Central memory CD4-positive, alpha-beta T cell (primary cell): ENCODE measurements around the gene RIPK1.
A peak's percentile ranks its signal among the peaks of the same experiment; 100 is the strongest.

Experiments
- DNase-seq: peaks from one replicate; pipeline ENCODE4 v3.0.0; 2022

The RIPK1 gene

GRCh38 chr6:3086282-3086946 lies 18.1 kb downstream of the RIPK1 start:
- no peak for DNase-seq

DNA sequence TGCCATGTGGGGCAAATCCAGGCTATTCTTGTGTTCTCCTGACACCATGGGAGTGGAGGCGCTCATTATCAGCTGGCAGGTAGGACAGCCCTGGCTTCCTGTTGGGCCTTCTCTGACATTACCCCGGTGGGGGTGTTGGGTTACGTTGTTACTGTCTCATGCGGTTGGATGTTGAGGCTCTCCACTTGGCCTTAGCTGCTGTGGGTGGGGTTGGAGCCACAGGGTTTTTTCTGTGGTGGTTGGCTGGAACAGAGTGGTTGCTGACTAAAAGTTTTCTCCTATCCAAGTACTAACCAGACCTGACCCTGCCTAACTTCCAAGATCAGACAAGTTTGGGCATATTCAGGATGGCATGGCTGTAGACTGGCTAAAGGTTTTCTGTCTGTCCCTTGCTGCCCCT lies 20.2 kb downstream of the RIPK1 start:
- no peak for DNase-seq

DNA sequence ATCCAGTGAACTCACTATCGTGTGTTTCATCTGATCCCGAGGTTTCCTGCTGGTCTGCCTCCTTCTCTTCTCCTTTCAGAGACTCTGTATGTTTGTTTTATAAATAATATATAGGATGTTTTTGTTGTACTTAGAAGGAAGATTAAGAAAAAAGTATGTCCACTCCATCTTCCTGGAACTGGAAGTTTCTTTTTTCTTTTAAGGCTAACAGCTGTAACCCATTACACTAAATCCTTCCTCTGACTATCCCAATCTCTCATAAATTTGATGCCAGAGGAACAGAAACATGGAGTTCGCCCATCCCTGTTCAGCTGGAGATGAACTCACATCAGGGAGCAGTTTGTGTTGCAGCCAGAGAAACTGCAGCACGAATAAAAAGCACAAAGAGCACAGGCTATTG lies 20.7 kb downstream of the RIPK1 start:
- DNase-seq: no peak

- DNase-seq: no peak
Observed at GRCh38 chr6:3090013-3090412, 21.7 kb downstream of the RIPK1 start.

DNA sequence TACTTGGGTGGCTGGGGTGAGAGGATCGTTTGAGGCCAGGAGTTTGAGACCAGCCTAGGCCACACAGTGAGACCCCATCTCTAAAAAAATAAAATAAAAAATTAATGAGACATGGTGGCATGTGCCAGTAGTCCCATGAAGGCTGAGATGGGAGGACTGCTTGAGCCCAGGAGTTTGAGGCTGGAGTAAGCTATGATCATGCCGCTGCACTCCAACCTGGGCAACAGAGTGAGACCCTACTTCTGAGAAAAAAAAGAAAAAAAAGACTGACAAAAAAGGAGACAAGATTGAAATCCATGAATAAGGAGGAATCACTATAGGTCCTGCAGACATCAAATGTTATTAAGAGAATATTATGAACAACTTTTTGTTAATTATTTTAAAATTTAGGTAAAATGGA lies 26.5 kb downstream of the RIPK1 start:
- no peak for DNase-seq

DNA sequence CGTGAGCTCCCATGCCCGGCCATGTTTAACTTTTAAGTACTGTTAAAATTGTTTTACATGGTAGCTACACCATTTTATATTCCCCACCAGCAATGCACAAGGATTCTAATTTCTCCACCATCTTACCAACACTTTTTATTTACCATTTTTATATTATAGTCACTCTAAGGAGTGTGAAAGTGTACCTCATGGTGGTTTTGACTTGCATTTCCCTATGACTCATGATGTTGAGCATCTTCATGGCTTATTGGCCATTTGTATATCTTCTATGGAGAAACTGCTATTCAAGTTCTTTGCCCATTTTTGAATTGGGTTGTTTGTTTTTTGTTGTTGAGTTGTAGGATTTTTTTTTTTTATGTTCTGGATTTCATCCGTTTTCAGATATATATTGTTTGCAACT lies 34.6 kb downstream of the RIPK1 start:
- DNase-seq: no peak

DNA sequence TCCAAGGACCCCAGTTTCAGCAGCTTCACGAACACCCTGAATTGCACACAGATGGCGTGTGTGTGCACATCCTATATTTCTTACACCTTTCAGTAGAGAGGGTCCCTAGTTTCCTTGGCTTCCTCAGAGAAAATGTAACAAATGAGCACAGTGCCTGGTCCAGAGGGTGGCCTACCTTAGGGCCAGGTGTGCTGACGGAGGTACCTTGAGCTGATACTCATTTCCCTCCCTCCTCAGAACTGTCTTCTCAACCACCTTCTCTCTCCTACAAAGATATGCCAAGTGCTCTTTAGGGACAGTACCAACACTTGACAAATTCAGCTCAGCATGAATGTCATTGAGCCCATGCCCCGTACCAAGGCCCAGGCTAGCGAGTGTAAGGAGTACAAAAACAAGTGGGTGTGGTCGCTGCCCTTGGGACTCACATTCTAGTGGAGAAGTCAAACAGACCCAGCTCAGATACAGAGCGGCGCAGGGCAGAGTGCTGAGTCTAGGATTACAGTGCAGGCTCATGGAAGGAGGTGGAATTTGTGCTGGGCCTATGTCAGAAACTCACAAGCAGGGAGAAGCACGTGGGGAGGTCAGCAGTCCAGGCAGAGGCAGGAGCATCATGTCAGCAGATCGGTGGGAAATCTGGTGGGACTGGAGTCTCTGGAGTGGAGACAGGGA lies 40.6 kb downstream of the RIPK1 start:
- no peak for DNase-seq

DNA sequence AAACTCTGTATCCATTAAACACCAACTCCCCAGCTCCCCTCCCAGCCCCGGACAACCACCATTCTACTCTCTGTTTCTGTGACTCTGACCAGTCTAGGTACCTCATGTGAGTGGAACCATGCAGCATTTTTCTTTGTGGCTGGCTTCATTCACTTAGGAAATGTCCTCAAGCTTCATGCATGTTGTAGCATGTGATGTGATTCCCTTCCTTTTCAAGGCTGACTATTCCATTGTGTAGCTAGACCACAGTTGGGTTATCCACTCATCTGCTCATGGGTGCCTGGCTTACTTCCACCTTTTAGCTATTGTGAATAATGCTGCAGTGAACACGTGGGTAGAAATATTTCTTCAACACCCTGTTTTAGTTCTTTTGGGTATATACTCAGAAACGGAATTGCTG lies 41.5 kb downstream of the RIPK1 start:
- DNase-seq: no peak

- no peak for DNase-seq
Observed at GRCh38 chr6:3114377-3114776, 46.1 kb downstream of the RIPK1 start.

GRCh38 chr6:3117912-3118352 lies 49.6 kb downstream of the RIPK1 start:
- DNase-seq: no peak

GRCh38 chr6:3118353-3119039 lies 50.2 kb downstream of the RIPK1 start, which contains the start of gene BPHL:
BPHL (plus strand) TSS chr6:3118711; CDS start chr6:3118741, 30 bp downstream.
- DNase-seq: peak; percentile 98

- DNase-seq: no peak
Observed at GRCh38 chr6:3119040-3119723, 50.9 kb downstream of the RIPK1 start.

DNA sequence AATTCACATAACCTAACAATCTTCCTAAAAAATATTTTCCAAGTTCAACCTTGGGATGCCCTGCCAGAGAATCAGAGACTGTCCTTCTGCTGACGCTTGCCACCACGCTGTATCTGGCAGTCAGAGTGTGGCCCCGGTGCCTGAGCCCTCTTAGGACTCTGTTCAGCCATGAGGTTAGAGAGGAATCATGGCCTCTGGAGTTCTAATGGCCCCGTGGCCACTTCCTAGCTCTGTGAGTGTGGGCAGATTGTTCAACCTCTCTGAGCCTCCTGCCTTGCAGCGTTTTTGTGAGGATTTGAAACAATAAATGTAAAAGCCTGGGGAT lies 52.4 kb downstream of the RIPK1 start:
- DNase-seq: no peak

DNA sequence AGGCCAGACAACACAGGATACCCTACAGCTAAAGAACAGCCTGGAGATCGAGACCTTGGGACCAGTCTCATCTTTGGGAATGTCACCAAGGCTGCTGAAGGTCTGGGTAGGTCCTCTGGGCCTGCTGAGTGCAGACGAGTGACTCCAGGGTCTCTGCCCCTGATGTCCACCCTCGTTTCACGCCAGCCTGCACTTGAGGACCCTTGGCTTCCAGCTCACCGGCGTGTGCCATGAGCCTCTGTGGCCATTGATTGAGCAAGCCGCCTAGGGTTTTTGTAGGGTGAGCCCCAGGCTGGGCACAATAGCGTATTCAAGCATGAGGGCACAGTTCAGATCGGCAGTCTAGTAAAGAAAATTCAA lies 54.5 kb downstream of the RIPK1 start:
- no peak for DNase-seq

GRCh38 chr6:3124667-3125066 lies 56.4 kb downstream of the RIPK1 start:
- DNase-seq: no peak

DNA sequence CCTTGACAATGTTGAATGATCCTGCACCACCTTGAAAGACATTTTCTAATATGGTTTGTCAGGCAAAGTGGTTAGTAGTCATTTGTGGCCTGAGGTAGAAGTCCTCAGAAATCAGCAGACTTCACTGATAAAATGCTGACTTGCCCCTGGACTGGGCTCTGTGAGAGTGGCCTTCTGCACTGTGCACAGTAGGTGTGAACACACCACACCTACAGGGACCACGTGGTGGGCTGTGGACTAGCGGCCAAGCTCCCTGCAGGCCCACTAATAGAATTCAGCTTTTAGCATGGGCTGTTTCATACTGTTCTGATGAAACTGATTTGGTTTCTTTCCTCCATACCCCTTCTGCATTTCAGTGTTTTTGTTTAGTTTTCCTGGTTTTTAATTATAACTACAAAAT lies 57.5 kb downstream of the RIPK1 start:
- no peak for DNase-seq

- DNase-seq: no peak
Observed at GRCh38 chr6:3128356-3129108, 60.2 kb downstream of the RIPK1 start.

GRCh38 chr6:3131695-3132094 lies 63.4 kb downstream of the RIPK1 start:
- no peak for DNase-seq

DNA sequence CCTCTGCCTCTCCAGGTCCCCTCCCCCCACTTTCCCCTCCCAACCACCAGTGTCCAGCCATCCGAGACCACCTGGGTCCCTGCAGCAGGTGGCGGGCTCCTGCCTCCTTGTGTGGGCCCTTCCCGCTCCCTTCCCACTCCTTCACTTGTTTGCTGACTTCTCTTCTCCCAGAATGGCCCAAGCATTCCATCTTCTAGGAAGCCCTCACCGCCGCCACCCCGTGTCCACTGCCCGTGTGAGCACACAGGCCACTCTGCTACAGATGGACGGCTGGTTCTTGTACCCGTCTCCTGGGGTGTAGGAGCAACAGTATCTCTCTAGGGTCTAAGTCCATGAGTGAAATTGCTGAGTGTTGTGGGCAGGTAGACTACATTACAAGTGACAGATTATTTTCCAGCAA lies 65.2 kb downstream of the RIPK1 start:
- DNase-seq: no peak

GRCh38 chr6:3135668-3136291 lies 67.5 kb downstream of the RIPK1 start:
- no peak for DNase-seq

- DNase-seq: no peak
Observed at GRCh38 chr6:3136292-3137011, 68.2 kb downstream of the RIPK1 start.
